ENCODE measurements around the gene FARSA. TPM values are rescaled to one million over a fixed set of nuclear protein-coding genes. Genes with fewer than 3 reads are reported as not detected.
"Not testable (repeated sequence)": the region's sequence is repeated elsewhere in the genome, so short reads cannot be mapped to it uniquely, and the experiment has no call there.

The FARSA gene
- total RNA-seq, 2 donors from 2014 or later = 130 to 196 TPM

DNA sequence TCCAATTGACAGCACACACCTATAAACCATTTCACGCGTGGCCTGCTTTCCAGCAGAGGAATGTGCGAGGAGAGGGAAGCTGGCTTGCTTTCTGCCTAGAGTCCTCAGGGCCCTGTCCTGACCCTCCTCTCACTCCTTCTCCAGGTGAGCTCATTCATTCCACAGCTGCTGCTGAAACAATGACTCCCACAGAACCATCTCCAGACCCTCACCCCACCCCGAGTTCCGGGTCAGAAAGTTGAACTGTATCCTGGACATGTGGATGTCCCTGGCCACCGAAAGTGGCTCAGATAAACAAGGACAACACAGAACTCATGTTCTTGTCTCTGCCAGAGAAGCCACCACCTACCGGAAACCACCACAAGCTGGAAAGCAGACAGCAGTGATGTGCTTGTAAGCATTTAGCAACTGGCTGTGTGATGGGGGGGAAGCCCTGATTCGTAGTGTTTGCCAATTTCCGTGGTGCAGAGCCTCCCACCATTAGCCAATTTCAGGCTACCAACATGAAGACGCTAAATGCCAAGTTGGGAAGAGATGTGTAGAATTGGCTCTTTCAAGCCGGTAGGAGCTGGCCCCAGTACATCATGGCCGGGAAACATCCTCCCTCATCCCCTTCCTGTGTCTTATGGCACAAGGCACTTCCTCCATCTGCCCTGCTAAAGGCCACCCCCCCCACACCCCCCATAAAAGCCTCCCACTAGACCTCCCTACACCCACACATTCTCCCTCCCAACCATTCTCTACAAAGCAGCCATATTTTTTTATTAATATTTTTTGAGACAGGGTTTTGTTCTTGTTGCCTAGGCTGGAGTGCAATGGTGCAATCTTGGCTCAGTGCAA, 19.4 kb downstream of the FARSA start:
- peaks cover 27 to 30% of the 10 kb centered on the region in 2 donors for H3K4me1 Mint-ChIP-seq (ENCODE audit: low read depth in 2 of 2)
- H3K27ac Mint-ChIP-seq = peak overlapping the region; percentile 83 to 89
- DNase-seq (ENCODE audit: low spot score) (peak; percentile 78), ATAC-seq (peak; percentile 75 to 81)
- no peaks in the 10 kb centered on the region for H3K36me3 Mint-ChIP-seq
- peak overlapping the region; percentile 54 for H3K4me3 Mint-ChIP-seq
- H3K9me3 Mint-ChIP-seq = no peaks in the 10 kb centered on the region
- H3K27me3 Mint-ChIP-seq = no peaks in the 10 kb centered on the region

DNA sequence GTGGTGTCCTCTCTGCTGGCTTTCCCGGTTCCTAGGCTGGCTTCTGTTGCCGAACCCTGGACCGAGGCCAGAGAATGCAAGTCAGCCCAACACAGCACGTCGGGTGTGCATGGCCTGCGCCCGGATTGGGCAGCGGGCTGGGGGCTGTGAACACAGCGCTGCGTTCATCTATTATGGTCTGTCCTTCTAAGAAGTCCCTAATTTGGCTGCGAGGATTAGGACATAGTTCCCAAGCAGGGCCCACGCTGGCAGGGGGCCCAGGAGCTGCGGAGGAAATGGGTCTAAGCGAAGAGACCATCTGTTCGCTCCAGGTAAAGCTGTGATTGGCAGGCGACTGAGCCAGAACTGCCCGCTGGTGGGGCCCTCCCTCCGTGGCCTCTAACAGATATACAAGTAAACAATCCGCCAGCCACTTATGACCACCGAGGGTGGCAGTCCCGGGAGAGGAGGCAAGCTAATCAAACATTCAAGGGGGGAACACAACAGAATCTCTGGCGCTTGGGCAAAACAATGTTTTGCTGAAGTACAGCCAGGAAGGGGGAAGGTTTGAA, 20.4 kb downstream of the FARSA start:
- peak overlapping the region; percentile 83 to 89 for H3K27ac Mint-ChIP-seq
- H3K27me3 Mint-ChIP-seq = no peaks in the 10 kb centered on the region
- H3K36me3 Mint-ChIP-seq = no peaks in the 10 kb centered on the region
- H3K4me3 Mint-ChIP-seq = peak overlapping the region; percentile 54
- DNase-seq (ENCODE audit: low spot score) = no peak
- H3K9me3 Mint-ChIP-seq = no peaks in the 10 kb centered on the region
- H3K4me1 Mint-ChIP-seq (ENCODE audit: low read depth in 2 of 2) = peaks cover 24 to 27% of the 10 kb centered on the region in 2 donors
- ATAC-seq = no peak

DNA sequence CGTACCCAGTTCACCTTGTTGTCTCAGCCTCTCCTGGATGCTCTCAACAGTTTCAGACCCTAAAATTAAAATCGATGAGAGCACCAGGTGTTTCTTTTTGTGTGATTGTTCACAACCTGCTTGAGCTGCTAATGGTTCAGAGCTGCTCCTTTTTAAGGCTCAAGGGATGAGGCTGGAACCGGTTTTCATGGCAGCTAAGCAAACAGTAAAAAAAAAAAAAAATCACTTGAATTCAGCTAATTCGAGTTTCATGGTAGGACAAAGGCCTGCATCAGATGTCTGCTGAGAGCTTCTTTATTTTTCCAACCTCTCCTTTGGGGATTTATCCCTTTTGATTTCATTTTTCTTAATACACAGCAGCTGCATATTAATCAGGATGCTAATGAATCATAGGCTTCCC, 20.9 kb downstream of the FARSA start:
- ATAC-seq (no peak), DNase-seq (ENCODE audit: low spot score) (no peak)
- Mint-ChIP-seq H3K27me3 (no peaks in the 10 kb centered on the region), H3K4me1 (ENCODE audit: low read depth in 2 of 2) (peaks cover 24 to 27% of the 10 kb centered on the region in 2 donors), H3K4me3 (no peak overlapping the region), H3K36me3 (no peaks in the 10 kb centered on the region), H3K27ac (no peak overlapping the region), H3K9me3 (no peaks in the 10 kb centered on the region)

DNA sequence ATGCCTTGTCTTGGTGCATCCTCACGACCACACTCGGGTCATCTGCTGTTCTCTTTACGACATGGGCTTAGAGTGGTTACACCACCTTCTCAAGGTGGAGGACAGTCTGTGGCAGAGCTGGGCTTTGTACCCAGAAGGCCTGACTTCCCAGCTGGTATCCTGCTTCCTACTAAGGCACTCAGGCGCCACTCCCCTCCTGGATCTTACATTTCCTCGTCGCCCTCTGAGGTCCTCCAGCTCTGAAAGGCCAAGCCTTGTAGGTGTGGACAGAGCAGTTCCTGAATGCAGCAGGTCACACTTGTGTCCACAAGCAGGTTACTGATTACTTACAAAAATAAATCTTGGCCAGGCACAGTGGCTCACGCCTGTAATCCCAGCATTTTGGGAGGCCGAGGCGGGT, 26.3 kb downstream of the FARSA start:
- Mint-ChIP-seq H3K4me3 (no peak overlapping the region), H3K27me3 (no peaks in the 10 kb centered on the region), H3K9me3 (no peaks in the 10 kb centered on the region), H3K36me3 (no peaks in the 10 kb centered on the region), H3K4me1 (ENCODE audit: low read depth in 2 of 2) (peaks cover 4 to 7% of the 10 kb centered on the region in 2 donors), H3K27ac (no peak overlapping the region)
- ATAC-seq = no peak
- DNase-seq (ENCODE audit: low spot score) = no peak

DNA sequence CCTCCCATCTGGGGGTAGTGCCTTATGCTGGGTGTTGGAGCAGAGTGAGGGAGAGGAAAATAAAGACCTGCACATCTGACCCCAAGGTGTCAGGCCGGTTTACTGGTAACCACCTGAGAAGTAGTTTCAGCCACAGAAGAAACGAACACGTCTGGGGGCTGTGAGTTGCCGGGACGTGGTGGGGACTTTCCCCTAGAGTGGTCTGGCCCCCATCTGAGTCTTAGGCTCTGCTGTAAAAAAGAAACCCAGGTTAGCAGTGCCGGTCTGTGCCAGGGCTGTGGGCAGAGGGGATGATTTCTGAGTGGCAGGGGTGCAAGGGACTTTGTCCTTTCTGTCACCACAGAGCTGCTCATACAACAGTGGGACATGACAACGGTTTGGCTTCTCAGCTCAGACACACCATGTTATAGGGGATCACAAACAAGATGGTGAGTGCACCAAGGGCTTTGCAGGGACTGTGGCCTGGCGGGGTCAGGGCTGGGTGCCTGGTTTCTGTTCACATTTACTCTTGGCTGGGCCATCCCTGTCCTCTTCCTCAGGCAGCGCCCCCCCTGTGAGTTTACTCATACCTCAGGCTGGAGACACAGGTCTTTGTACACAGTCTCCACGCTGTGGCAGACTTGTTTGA, 33.5 kb downstream of the FARSA start:
- Mint-ChIP-seq H3K27ac (peak overlapping the region; percentile 67 to 73), H3K36me3 (peaks cover 7% of the 10 kb centered on the region), H3K4me3 (peak overlapping the region; percentile 75), H3K9me3 (no peaks in the 10 kb centered on the region), H3K27me3 (no peaks in the 10 kb centered on the region), H3K4me1 (ENCODE audit: low read depth in 2 of 2) (peaks cover 9 to 18% of the 10 kb centered on the region in 2 donors)
- DNase-seq (ENCODE audit: low spot score) = peak; percentile 75
- peak; percentile 93 to 97 for ATAC-seq

DNA sequence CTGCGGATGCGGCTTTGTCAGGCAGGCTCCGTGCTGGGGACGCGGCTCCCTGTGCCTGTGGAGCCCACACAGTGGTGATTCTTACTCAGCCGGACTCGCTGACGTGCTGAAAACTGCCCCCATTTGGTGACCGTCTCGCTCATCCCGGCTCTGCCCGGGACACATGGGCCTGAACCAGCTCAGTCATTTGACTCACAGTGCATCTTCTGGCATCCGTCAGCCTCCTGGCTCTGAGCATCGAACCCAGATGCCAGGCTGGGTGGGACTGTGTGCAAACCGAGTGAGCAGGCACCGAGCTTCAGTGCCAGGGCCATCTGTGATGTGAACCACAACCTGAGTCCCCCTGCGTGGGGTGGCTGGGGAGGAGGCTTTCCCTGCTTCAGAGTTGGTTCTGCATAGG, 37.1 kb downstream of the FARSA start:
- Mint-ChIP-seq H3K27me3 (no peaks in the 10 kb centered on the region), H3K4me3 (no peak overlapping the region), H3K9me3 (no peaks in the 10 kb centered on the region), H3K4me1 (ENCODE audit: low read depth in 2 of 2) (peaks cover 18 to 24% of the 10 kb centered on the region in 2 donors), H3K27ac (no peak overlapping the region), H3K36me3 (peaks cover 10% of the 10 kb centered on the region)
- ATAC-seq (no peak), DNase-seq (ENCODE audit: low spot score) (no peak)

DNA sequence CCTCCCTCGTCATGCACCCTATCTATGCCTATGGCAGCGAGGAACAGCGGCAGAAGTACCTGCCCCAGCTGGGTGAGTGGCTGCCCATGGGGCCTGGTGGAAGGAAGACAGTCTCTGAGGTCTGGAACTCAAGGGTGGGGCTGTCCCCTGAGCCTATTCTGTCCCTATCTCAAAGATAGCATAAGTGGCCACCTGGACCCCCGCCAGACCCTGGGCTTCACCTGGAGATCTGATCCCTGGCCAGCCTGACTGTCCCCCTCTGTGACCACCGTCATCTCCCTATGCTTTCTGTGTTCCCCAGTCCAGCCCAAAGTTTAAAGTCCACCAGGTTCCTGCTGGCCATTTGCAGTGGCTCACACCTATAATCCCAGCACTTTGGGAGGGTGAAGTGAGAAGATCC, 39.9 kb downstream of the FARSA start:
- H3K27me3 Mint-ChIP-seq = no peaks in the 10 kb centered on the region
- H3K4me3 Mint-ChIP-seq = peak overlapping the region; percentile 38
- peaks cover 18 to 21% of the 10 kb centered on the region in 2 donors for H3K4me1 Mint-ChIP-seq (ENCODE audit: low read depth in 2 of 2)
- no peak overlapping the region for H3K27ac Mint-ChIP-seq
- peaks cover 10% of the 10 kb centered on the region for H3K36me3 Mint-ChIP-seq
- no peaks in the 10 kb centered on the region for H3K9me3 Mint-ChIP-seq
- ATAC-seq (no peak), DNase-seq (ENCODE audit: low spot score) (no peak)

DNA sequence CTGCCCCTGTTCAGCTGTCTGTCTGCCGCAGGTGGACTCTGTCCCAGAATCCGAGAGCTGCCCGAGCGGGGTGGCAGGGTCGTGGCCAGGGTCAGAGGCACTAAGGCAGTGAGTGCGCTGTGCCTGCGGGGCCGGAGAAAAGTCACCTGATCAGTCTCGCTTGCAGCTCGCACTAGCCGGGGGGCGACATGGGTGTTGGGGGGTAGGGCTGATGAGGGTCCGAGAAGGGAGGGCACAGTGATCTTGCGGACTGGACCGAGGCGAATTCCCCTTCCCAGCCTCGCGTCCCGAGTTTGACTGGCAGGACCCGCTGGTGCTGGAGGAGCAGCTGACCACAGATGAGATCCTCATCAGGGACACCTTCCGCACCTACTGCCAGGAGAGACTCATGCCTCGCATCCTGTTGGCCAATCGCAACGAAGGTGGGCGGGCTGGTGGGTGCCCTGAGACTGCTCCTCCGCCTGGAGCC, 41.9 kb downstream of the FARSA start:
- Mint-ChIP-seq H3K27me3 (no peaks in the 10 kb centered on the region), H3K36me3 (peaks cover 6% of the 10 kb centered on the region), H3K27ac (peak overlapping the region; percentile 68 to 93), H3K4me3 (peak overlapping the region; percentile 90), H3K9me3 (no peaks in the 10 kb centered on the region), H3K4me1 (ENCODE audit: low read depth in 2 of 2) (peaks cover 17 to 18% of the 10 kb centered on the region in 2 donors)
- DNase-seq (ENCODE audit: low spot score) = no peak
- ATAC-seq = no peak

DNA sequence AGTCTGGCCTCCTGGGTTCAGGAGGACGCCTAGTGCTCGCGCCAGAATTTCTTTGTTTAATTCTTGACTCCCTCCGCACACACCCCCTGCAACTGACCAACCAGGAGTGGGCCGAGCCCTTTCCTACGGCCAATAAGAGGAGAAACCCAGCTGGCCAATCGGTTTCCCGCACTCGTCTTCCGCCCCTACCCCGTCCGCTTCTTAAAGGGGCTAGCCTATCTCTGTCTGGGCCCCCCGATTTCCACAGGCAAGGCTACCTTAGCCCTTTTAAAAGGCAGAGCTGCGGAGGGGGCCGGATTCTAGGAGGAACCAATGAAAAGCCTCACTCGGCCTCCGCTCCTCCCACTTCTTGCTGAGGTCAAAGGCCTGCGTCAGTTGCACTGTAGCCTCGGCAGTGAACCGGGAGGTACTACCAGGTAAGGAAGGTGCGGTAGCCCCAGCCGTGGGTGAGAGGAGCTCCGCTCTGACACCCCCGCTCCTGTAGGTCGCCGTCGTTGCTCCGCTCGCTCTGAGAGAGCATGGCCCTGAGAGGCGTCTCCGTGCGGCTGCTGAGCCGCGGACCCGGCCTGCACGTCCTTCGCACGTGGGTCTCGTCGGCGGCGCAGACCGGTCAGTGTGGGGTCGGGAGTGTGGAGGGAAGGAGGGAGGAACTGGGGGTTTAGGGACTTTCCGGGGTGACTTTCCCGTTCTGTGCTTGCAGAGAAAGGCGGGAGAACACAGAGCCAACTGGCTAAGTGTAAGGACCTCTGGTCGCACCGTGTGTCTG, 42.5 kb downstream of the FARSA start, which contains the start of gene GCDH:
GCDH (plus strand) TSS at position 374 of the 766 bp plus-strand sequence; CDS start at position 519, 145 bp downstream.
- Mint-ChIP-seq H3K27me3 (no peaks in the 10 kb centered on the region), H3K9me3 (no peaks in the 10 kb centered on the region), H3K4me3 (peak within 1 kb of the TSS; percentile 90), H3K27ac (peak within 1 kb of the TSS; percentile 68 to 93), H3K4me1 (ENCODE audit: low read depth in 2 of 2) (peaks cover 17 to 18% of the 10 kb centered on the region in 2 donors), H3K36me3 (peaks cover 6% of the 10 kb centered on the region)
- ATAC-seq = peak; percentile 98 to 99
- DNase-seq (ENCODE audit: low spot score) = peak; percentile 98

DNA sequence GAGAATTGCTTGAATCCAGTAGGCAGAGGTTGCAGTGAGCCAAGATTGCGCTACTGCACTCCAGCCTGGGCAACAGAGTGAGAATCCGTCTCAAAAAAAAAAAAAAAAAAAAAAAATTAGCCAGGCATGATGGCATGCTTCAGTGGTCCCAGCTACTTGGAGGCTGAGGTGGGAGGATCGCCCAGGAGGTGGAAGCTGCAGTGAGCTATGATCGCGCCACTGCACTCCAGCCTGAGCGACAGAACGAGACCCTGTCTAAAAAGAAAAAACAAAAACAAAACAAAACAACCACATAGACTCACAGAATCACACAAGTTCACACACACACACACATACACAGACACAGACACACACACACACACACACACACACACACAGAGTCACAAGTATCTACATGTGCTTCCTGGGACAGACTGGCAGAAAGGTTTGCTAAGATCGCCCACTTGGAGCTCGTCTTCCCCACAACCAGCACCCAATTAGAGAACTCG, 43.2 kb downstream of the FARSA start:
- not testable (repeated sequence) for ATAC-seq; DNase-seq (ENCODE audit: low spot score); H3K9me3 Mint-ChIP-seq; H3K27me3 Mint-ChIP-seq; H3K36me3 Mint-ChIP-seq
- peak overlapping the region; percentile 90 for H3K4me3 Mint-ChIP-seq
- H3K27ac Mint-ChIP-seq = peak overlapping the region; percentile 68 to 93
- H3K4me1 Mint-ChIP-seq (ENCODE audit: low read depth in 2 of 2) = peaks cover 17 to 18% of the 10 kb centered on the region in 2 donors

DNA sequence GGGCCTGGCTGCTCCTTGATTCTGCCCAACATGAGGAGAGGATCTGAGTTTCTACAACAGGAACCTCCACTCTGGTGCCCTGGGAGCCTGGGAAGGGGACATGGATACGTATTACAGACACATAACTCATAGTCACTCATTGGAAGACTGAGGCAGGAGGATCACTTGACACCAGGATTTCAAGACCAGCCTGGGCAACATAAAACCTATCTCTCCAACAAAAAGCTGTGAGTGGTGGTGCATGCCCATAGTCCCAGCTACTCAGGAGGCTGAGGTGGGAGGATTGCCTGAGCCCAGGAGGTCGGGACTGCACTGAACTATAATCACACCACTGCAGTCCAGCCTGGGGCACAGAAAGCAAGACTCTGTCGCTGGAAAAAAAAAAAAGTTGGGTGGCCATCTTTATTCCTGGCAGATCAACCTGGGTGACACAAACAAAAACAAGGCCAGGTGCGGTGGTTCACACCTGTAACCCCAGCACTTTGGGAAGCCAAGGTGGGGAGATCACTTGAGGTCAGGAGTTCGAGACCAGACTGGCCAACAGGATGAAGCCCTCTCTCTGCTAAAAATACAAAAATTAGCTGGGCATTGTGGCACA, 45.4 kb downstream of the FARSA start:
- Mint-ChIP-seq H3K9me3 (no peaks in the 10 kb centered on the region), H3K36me3 (no peaks in the 10 kb centered on the region), H3K27me3 (no peaks in the 10 kb centered on the region), H3K4me3 (no peak overlapping the region), H3K27ac (no peak overlapping the region), H3K4me1 (ENCODE audit: low read depth in 2 of 2) (peaks cover 18 to 23% of the 10 kb centered on the region in 2 donors)
- DNase-seq (ENCODE audit: low spot score) (no peak), ATAC-seq (no peak)

DNA sequence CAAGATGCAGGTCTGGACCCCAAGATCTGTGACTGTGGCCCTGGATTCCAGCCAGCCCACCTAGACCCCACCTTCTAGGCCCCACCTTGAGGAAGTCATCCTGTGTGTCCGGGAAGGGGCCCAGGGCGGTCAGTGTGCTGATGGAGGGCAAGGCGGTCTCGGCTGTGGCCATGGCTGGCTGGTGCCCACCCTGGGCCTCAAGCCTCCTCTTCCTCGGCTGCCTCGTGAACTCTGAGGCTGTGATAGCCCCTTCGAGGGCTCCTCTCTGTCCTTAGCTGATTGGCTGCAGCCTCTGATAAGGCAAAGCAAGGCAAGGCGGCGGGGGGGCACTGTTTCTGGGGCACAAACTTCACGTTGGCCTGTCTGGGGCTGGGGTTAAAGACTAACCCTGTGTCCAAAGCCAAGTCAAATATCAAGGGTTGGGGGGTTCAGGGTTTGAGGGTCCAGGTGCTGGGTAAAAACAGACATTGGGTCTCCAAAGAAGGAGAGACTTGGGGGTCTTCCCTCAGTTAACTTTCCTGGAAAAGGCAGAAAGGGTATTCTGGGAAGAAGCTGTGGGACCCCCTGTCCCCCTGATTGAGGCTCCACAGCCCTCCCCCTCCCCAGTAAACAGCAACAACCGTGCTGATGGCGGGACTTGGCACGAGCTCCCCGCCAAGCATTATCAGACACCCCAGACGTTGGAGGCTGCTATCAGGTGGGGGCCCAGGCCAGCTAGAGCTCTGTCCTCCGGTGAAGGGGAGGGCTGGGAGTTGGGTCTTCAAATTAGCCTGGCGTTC, 46.4 kb downstream of the FARSA start, which contains the start of gene KLF1:
KLF1 (minus strand) TSS at position 233 of the 779 bp plus-strand sequence; CDS start at position 172, 61 bp downstream.
- Mint-ChIP-seq H3K4me1 (ENCODE audit: low read depth in 2 of 2) (peaks cover 21 to 25% of the 10 kb centered on the region in 2 donors), H3K27me3 (no peaks in the 10 kb centered on the region), H3K36me3 (no peaks in the 10 kb centered on the region), H3K9me3 (no peaks in the 10 kb centered on the region), H3K4me3 (peak within 1 kb of the TSS; percentile 51), H3K27ac (no peak within 1 kb of the TSS)
- ATAC-seq = no peak
- no peak for DNase-seq (ENCODE audit: low spot score)
